NB4 (cell line): ENCODE measurements around the gene JMJD6.

Experiments
- CTCF ChIP-seq: IDR thresholded peaks from one replicate; pipeline ENCODE4 v1.5.1; 2012; ENCODE audit warnings: low read depth, low read length
- POLR2A ChIP-seq: IDR thresholded peaks from 2 replicates; pipeline ENCODE4 v1.6.1; 2011; ENCODE audit warnings: mild to moderate bottlenecking; ENCODE audit not compliant: insufficient read length; ENCODE audit errors: extremely low read depth

DNA sequence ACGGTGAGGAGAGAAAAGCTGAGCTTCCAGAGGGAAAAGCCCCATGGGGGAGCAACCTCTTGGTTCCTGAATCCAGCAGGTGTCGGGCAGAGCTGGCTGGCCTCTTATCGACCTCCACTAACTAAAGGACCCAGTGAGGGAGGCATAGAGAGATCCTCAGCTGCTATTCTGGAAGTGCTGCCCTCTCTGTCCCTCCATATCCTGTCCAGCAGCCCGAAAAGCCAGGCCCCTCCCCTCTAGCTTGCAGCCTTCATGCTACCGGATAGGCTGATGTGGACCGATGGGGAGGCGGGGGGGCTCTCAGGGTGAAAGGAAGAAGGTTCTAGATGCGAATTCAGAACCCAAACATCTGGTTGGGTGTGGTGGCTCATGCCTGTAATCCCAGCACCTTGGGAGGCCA is 40.6 kb downstream of the JMJD6 start:
- TF ChIP-seq CTCF: no peak
- no peak for TF ChIP-seq POLR2A
